GM19035 (cell line): ENCODE results near the gene GPHN.
"Not testable (repeated sequence)": the region's sequence is repeated elsewhere in the genome, so short reads cannot be mapped to it uniquely, and the experiment has no call there.

Experiments used
- ATAC-seq: cut with Tn5 transposase; IDR thresholded peaks from one replicate; pipeline ENCODE4 v1.9.1; 2021; ENCODE audit not compliant: unreplicated experiment

GPHN gene

GRCh38 chr14:66651536-66652220, 143.7 kb downstream of the GPHN start:
- ATAC-seq = no peak

- no peak for ATAC-seq
These were observed 144.7 kb downstream of the GPHN start for GRCh38 chr14:66652525-66653106.

GRCh38 chr14:66657780-66658179, 149.8 kb downstream of the GPHN start:
- ATAC-seq = no peak

GRCh38 chr14:66662374-66662773, 154.4 kb downstream of the GPHN start:
- no peak for ATAC-seq

- ATAC-seq = no peak
These were observed 169.8 kb downstream of the GPHN start for GRCh38 chr14:66677780-66678179.

GRCh38 chr14:66680216-66680615, 172.3 kb downstream of the GPHN start:
- no peak for ATAC-seq

GRCh38 chr14:66696326-66696725, 188.4 kb downstream of the GPHN start:
- no peak for ATAC-seq

- no peak for ATAC-seq
These were observed 190.6 kb downstream of the GPHN start for GRCh38 chr14:66698503-66698902.

GRCh38 chr14:66701813-66702212, 193.9 kb downstream of the GPHN start:
- no peak for ATAC-seq

GRCh38 chr14:66708267-66708666, 200.3 kb downstream of the GPHN start:
- ATAC-seq = no peak

GRCh38 chr14:66709291-66709690, 201.3 kb downstream of the GPHN start:
- ATAC-seq = no peak

- ATAC-seq = not testable (repeated sequence)
These were observed 206.3 kb downstream of the GPHN start for GRCh38 chr14:66714291-66714690.

GRCh38 chr14:66715313-66715712, 207.4 kb downstream of the GPHN start:
- ATAC-seq = not testable (repeated sequence)

- ATAC-seq = no peak
These were observed 208.3 kb downstream of the GPHN start for GRCh38 chr14:66716227-66716626.

- no peak for ATAC-seq
These were observed 209.7 kb downstream of the GPHN start for GRCh38 chr14:66717561-66718140.

- ATAC-seq = no peak
These were observed 217.0 kb downstream of the GPHN start for GRCh38 chr14:66724996-66725395.

- not testable (repeated sequence) for ATAC-seq
These were observed 223.4 kb downstream of the GPHN start for GRCh38 chr14:66731298-66731697.

GRCh38 chr14:66735853-66736252, 227.9 kb downstream of the GPHN start:
- no peak for ATAC-seq

GRCh38 chr14:66739826-66740225, 231.9 kb downstream of the GPHN start:
- ATAC-seq = no peak

- no peak for ATAC-seq
These were observed 237.1 kb downstream of the GPHN start for GRCh38 chr14:66745078-66745477.

GRCh38 chr14:66746316-66747006, 238.5 kb downstream of the GPHN start:
- no peak for ATAC-seq

- ATAC-seq = no peak
These were observed 244.2 kb downstream of the GPHN start for GRCh38 chr14:66752109-66752508.
